Measurements from ENCODE around the gene USP48.

The USP48 gene

DNA sequence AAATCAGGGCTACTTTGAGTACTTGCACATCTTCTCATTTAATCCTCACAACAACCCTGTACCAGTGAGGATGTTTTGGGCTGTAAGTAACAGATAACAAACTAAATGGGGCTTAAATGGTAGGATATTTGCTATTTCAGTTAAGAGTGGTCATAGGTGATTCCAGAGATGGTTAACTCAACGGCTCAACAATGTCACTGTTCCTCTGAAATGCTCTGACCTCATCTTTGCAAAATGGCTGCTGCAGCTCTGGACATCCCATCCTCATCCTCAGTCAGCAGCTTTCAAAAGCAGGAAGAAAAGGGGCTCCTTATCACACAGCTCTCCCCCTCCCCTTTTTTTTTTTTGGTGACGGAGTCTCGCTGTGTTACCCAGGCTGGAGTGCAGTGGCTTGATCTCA is 30.6 kb upstream of the USP48 start:
- H3K4me2 ChIP-seq (ENCODE audit: low read length), result peak overlapping the region; percentile 78; the same call in 1 of the 2 replicates
- H3K36me3 ChIP-seq (replicated peaks; ENCODE audit: low read depth, low read length), result no peaks in the 10 kb centered on the region
- H3K4me3 ChIP-seq (ENCODE audit: low read length), result peak overlapping the region; percentile 89
- no peaks in the 10 kb centered on the region for H3K79me2 ChIP-seq (ENCODE audit: low read length)
- H3K9ac ChIP-seq (ENCODE audit: low read length), result no peak overlapping the region
- H3K9me3 ChIP-seq (ENCODE audit: insufficient read depth, low read length), result no peaks in the 10 kb centered on the region
- H2AFZ ChIP-seq (ENCODE audit: low read depth, low read length), result no peak overlapping the region
- peaks cover 4% of the 10 kb centered on the region; the same call in 1 of the 2 replicates for H3K4me1 ChIP-seq (ENCODE audit: low read length)
- no peak for TF ChIP-seq EZH2phosphoT487 (IDR thresholded peaks at IDR 0.05; ENCODE audit: low read depth)
- TF ChIP-seq, protein P1, sequence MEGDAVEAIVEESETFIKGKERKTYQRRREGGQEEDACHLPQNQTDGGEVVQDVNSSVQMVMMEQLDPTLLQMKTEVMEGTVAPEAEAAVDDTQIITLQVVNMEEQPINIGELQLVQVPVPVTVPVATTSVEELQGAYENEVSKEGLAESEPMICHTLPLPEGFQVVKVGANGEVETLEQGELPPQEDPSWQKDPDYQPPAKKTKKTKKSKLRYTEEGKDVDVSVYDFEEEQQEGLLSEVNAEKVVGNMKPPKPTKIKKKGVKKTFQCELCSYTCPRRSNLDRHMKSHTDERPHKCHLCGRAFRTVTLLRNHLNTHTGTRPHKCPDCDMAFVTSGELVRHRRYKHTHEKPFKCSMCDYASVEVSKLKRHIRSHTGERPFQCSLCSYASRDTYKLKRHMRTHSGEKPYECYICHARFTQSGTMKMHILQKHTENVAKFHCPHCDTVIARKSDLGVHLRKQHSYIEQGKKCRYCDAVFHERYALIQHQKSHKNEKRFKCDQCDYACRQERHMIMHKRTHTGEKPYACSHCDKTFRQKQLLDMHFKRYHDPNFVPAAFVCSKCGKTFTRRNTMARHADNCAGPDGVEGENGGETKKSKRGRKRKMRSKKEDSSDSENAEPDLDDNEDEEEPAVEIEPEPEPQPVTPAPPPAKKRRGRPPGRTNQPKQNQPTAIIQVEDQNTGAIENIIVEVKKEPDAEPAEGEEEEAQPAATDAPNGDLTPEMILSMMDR (IDR thresholded peaks at IDR 0.05; ENCODE audit: low read depth, low read length), result no peak
- H4K20me1 ChIP-seq (ENCODE audit: insufficient read depth, low read length), result no peaks in the 10 kb centered on the region
- no peak overlapping the region for H3K27ac ChIP-seq (ENCODE audit: low read length)
- H3K27me3 ChIP-seq (ENCODE audit: low read depth, low read length), result no peaks in the 10 kb centered on the region

DNA sequence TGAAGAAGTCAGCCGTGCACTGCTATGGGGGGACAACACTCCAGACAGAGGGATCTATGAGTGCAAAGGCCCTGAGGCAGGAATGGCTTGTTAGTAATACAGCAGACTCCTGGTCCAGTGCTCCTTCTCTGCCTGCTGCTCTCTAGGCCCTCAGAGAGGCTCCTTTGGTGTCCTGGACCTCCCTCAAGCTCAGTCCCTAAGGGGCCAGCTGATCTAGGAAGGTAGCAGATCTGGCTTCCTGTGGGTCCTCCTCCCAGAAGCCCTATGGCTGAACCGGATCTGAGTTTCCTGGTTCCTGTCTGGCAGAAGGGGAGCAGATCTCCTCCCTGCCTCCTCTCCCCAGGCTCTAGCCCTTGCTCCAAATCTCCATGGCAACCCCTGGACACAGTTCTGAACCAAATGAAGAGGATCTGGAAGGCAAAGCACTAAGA is 28.9 kb upstream of the USP48 start, which contains the start of gene LDLRAD2:
TSS of gene LDLRAD2 (plus strand) at position 391 of the 431 bp plus-strand sequence. CDS start 187 bp downstream, outside the sequence.
- H2AFZ ChIP-seq (ENCODE audit: low read depth, low read length), result no peak within 1 kb of the TSS; the same call in 1 of the 2 replicates
- no peaks in the 10 kb centered on the region for H3K27me3 ChIP-seq (ENCODE audit: low read depth, low read length)
- H3K79me2 ChIP-seq (ENCODE audit: low read length), result no peaks in the 10 kb centered on the region
- H3K9me3 ChIP-seq (ENCODE audit: insufficient read depth, low read length), result no peaks in the 10 kb centered on the region
- TF ChIP-seq, protein P1 (IDR thresholded peaks at IDR 0.05; ENCODE audit: low read depth, low read length), result no peak
- no peak for TF ChIP-seq EZH2phosphoT487 (IDR thresholded peaks at IDR 0.05; ENCODE audit: low read depth)
- H3K4me2 ChIP-seq (ENCODE audit: low read length), result no peak within 1 kb of the TSS
- H3K4me3 ChIP-seq (ENCODE audit: low read length), result no peak within 1 kb of the TSS
- peaks cover 4% of the 10 kb centered on the region; the same call in 1 of the 2 replicates for H3K4me1 ChIP-seq (ENCODE audit: low read length)
- H4K20me1 ChIP-seq (ENCODE audit: insufficient read depth, low read length), result no peaks in the 10 kb centered on the region
- no peak within 1 kb of the TSS for H3K27ac ChIP-seq (ENCODE audit: low read length)
- no peak within 1 kb of the TSS for H3K9ac ChIP-seq (ENCODE audit: low read length)
- H3K36me3 ChIP-seq (replicated peaks; ENCODE audit: low read depth, low read length), result no peaks in the 10 kb centered on the region

DNA sequence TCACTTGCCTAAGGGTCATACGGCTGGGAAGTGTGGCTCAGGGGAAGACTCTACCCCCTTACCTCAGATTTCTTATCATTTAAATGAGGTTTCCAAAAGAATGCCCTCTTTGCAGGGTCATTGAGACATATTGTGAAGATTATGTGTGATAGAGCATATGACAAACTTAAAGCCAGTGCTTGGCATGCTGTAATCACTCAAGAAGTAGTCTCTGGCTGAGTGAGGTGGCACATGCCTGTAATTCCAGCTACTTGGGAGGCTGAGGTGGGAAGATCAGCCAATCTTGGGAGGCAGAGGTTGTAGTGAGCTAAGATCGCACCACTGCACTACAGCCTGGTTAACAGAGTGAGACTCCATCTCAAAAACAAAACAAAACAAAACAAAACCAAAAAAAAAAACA is 21.6 kb upstream of the USP48 start:
- Histone ChIP-seq H2AFZ (ENCODE audit: low read depth, low read length) (no peak overlapping the region), H3K9ac (ENCODE audit: low read length) (no peak overlapping the region), H4K20me1 (ENCODE audit: insufficient read depth, low read length) (no peaks in the 10 kb centered on the region), H3K4me3 (ENCODE audit: low read length) (no peak overlapping the region), H3K27me3 (ENCODE audit: low read depth, low read length) (no peaks in the 10 kb centered on the region), H3K9me3 (ENCODE audit: insufficient read depth, low read length) (no peaks in the 10 kb centered on the region), H3K4me1 (ENCODE audit: low read length) (no peaks in the 10 kb centered on the region), H3K27ac (ENCODE audit: low read length) (no peak overlapping the region), H3K79me2 (ENCODE audit: low read length) (no peaks in the 10 kb centered on the region), H3K4me2 (ENCODE audit: low read length) (no peak overlapping the region), H3K36me3 (replicated peaks; ENCODE audit: low read depth, low read length) (no peaks in the 10 kb centered on the region)
- TF ChIP-seq, protein P1 (IDR thresholded peaks at IDR 0.05; ENCODE audit: low read depth, low read length), result no peak
- no peak for TF ChIP-seq EZH2phosphoT487 (IDR thresholded peaks at IDR 0.05; ENCODE audit: low read depth)

DNA sequence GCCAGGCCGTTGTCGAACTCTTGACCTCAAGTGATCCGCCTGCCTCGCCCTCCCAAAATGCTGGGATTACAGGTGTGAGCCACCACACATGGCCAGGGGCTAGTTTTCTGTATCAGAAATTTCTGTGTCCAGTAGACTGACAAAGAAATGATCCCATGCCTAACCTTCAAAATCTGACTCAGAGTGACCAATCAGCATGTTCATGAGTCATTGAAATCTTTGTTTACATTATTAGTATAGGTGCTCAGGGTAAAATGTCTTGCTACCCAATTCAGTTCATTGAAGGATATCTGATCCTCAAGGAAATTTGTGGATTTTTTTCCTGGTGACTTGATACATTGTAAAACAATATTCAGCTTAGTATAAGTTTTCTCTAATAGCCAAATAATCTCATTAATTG is 18.2 kb upstream of the USP48 start:
- no peak overlapping the region for H3K4me2 ChIP-seq (ENCODE audit: low read length)
- H3K79me2 ChIP-seq (ENCODE audit: low read length), result no peaks in the 10 kb centered on the region
- no peak overlapping the region for H2AFZ ChIP-seq (ENCODE audit: low read depth, low read length)
- no peaks in the 10 kb centered on the region for H3K36me3 ChIP-seq (replicated peaks; ENCODE audit: low read depth, low read length)
- no peak for TF ChIP-seq EZH2phosphoT487 (IDR thresholded peaks at IDR 0.05; ENCODE audit: low read depth)
- TF ChIP-seq, protein P1 (IDR thresholded peaks at IDR 0.05; ENCODE audit: low read depth, low read length), result no peak
- no peak overlapping the region for H3K4me3 ChIP-seq (ENCODE audit: low read length)
- H3K9ac ChIP-seq (ENCODE audit: low read length), result no peak overlapping the region
- no peak overlapping the region for H3K27ac ChIP-seq (ENCODE audit: low read length)
- H4K20me1 ChIP-seq (ENCODE audit: insufficient read depth, low read length), result no peaks in the 10 kb centered on the region
- H3K9me3 ChIP-seq (ENCODE audit: insufficient read depth, low read length), result no peaks in the 10 kb centered on the region
- H3K4me1 ChIP-seq (ENCODE audit: low read length), result 0 out of 2 replicates have a peak, but pooled peaks cover 3% of the 10 kb centered on the region
- no peaks in the 10 kb centered on the region for H3K27me3 ChIP-seq (ENCODE audit: low read depth, low read length)
